Right lobe of liver (tissue), 4 donors: ENCODE results near the gene DIP2A.

Experiments used
- POLR2A ChIP-seq: fragments of 450-650 bp; IDR thresholded peaks from one replicate; pipeline ENCODE4 v1.6.1; 2017; ENCODE audit warnings: antibody characterized with exemption, mild to moderate bottlenecking
- TF ChIP-seq, protein P1 (sequence below), 4 donors: fragments of 200-600 bp in 3 of 4; fragments of 450-650 bp in 1 of 4; IDR thresholded peaks; one replicate each; pipeline versions ENCODE4 v1.5.1 to v1.8.0; 2016 to 2022; ENCODE audit warnings: antibody characterized with exemption in 4 of 4, mild to moderate bottlenecking in 2 of 4
- donor health status: DM: no; HTN: no; CAD: no.
- donor health status: DM: no; HTN: no; CAD: no.
- donor health status: DM: no; HTN: yes; CAD: no.

DNA sequence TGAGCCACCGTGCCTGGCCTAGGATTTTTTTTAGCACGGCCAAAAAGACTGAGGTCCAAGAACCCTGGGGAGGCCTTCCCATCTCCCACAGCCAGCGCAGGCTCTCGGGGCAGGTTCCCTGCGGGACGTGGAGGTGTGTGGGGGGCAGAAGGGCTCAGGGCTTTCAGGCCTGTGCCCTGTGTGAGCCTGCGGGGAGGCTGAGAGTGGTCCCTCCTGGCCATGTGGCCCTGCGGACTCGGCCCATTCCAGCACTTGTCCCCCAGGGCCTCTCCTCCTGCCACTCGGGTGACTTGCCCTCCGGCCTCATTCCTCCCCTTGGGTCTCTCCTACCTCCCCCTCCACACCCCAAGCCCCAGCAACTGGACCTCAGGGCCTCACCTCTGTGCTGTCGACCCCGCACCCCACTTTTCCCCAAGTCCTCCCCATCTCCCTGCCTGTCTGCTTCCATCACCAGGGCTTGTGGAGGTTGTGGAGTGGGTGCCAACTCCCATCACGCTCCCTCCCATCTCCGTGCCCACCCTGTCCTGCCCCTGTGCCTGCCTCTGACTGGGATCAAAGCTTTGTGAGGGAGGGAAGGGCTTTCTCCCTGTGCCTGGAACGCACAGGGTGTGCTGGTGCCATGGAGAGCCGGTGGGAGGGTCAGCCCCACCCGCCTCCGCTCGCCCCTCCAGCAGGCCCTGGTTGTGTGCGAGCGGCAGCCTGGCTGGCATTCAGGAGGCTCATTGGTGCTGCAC, 32.2 kb upstream of the DIP2A start:
- TF ChIP-seq, protein P1, sequence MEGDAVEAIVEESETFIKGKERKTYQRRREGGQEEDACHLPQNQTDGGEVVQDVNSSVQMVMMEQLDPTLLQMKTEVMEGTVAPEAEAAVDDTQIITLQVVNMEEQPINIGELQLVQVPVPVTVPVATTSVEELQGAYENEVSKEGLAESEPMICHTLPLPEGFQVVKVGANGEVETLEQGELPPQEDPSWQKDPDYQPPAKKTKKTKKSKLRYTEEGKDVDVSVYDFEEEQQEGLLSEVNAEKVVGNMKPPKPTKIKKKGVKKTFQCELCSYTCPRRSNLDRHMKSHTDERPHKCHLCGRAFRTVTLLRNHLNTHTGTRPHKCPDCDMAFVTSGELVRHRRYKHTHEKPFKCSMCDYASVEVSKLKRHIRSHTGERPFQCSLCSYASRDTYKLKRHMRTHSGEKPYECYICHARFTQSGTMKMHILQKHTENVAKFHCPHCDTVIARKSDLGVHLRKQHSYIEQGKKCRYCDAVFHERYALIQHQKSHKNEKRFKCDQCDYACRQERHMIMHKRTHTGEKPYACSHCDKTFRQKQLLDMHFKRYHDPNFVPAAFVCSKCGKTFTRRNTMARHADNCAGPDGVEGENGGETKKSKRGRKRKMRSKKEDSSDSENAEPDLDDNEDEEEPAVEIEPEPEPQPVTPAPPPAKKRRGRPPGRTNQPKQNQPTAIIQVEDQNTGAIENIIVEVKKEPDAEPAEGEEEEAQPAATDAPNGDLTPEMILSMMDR (IDR thresholded peaks at IDR 0.05) = no peak
- TF ChIP-seq POLR2A = no peak
